Measurements from ENCODE around the gene GRK5.

The GRK5 gene

DNA sequence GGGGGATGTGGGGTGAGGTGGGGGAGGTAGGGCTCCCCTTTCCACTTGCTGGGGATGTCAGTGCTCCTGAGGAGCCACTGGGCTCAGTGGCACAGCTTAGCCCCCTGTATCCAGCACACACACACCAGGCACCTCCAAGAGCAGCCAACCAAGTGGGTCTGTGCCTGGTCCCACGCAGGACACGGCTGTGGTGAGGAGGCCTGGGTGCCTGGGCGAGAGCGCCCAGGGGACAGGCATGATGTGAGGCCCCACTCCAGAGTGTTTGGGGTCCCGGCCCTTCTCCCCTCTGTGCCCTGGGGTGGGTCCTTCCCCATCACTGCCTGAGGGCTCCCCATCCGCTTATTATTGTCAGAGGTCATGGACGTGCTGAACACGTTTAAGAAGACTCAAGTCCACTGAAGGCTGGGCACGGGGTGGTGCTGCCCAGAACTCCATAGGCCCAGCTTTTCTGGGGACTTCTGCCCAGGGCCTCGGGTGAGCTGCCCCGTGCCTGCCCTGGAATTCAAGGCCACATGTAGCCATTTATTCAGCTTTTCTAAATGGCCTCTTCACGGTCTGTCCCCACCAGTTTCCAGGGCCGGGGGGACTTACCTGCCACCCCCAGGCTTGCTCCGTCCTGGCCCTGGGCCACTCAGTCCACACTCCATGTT lies 119.8 kb downstream of the GRK5 start:
- Histone ChIP-seq H3K4me3 (ENCODE audit: low read depth in 1 of 2, low read length in 2 of 2) (no peak overlapping the region), H3K4me1 (ENCODE audit: insufficient read depth, low read length) (no peaks in the 10 kb centered on the region), H3K9ac (ENCODE audit: low read length) (no peak overlapping the region), H3K9me3 (ENCODE audit: low read length) (no peaks in the 10 kb centered on the region), H3K27ac (ENCODE audit: low read depth, low read length) (no peak overlapping the region), H3K36me3 (ENCODE audit: insufficient read depth, low read length) (no peaks in the 10 kb centered on the region), H3K27me3 (ENCODE audit: control insufficient read depth in 1 of 2, insufficient read depth in 2 of 2, low read length in 2 of 2) (no peaks in the 10 kb centered on the region)

DNA sequence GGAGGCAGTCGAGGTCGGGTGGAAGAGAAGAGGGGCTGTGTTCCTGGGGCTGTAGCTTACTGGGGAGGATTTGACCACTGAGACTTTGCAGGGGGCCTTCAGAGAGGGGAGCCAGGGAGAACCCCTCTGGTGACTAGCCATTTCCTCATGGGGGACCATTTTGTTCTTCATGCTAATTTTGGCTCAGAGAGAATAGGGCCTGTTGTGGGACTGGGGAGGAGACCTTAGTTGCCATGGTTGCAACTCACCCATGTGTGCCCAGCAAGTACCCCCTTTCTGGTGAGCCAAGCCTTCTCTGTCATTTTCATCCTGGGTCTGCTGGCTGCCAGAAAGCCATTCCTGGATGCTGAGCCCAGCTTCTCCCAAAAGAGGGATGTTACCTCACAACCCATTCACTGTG lies 120.9 kb downstream of the GRK5 start:
- H3K4me1 ChIP-seq (ENCODE audit: insufficient read depth, low read length), result no peaks in the 10 kb centered on the region
- no peaks in the 10 kb centered on the region for H3K9me3 ChIP-seq (ENCODE audit: low read length)
- no peak overlapping the region for H3K9ac ChIP-seq (ENCODE audit: low read length)
- H3K4me3 ChIP-seq (ENCODE audit: low read depth in 1 of 2, low read length in 2 of 2), result no peak overlapping the region
- H3K36me3 ChIP-seq (ENCODE audit: insufficient read depth, low read length), result no peaks in the 10 kb centered on the region
- no peaks in the 10 kb centered on the region for H3K27me3 ChIP-seq (ENCODE audit: control insufficient read depth in 1 of 2, insufficient read depth in 2 of 2, low read length in 2 of 2)
- no peak overlapping the region for H3K27ac ChIP-seq (ENCODE audit: low read depth, low read length)

DNA sequence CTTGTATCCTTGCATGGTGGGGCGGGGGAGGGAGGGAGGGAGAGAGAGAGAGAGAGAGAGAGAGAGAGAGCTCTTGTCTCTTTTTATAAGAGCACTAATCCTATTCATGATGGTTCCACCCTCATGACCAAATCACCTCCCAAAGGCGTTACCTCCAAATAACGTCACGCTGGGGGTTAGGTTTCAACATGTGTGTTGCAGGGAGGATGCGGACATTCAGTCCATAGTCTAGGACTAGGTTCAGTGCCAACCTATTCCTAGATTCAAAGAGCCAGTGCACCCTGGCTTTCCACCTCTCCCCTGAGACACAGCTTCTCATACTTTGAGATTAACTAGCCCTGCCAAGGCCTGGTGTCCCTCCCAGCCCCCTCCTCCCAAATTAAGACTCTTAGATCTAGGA lies 123.0 kb downstream of the GRK5 start:
- H3K4me1 ChIP-seq (ENCODE audit: insufficient read depth, low read length), result peaks cover 11% of the 10 kb centered on the region
- H3K9ac ChIP-seq (ENCODE audit: low read length), result no peak overlapping the region
- H3K27me3 ChIP-seq (ENCODE audit: control insufficient read depth in 1 of 2, insufficient read depth in 2 of 2, low read length in 2 of 2), result no peaks in the 10 kb centered on the region
- no peaks in the 10 kb centered on the region for H3K36me3 ChIP-seq (ENCODE audit: insufficient read depth, low read length)
- H3K4me3 ChIP-seq (ENCODE audit: low read depth in 1 of 2, low read length in 2 of 2), result no peak overlapping the region
- H3K9me3 ChIP-seq (ENCODE audit: low read length), result no peaks in the 10 kb centered on the region
- H3K27ac ChIP-seq (ENCODE audit: low read depth, low read length), result no peak overlapping the region

DNA sequence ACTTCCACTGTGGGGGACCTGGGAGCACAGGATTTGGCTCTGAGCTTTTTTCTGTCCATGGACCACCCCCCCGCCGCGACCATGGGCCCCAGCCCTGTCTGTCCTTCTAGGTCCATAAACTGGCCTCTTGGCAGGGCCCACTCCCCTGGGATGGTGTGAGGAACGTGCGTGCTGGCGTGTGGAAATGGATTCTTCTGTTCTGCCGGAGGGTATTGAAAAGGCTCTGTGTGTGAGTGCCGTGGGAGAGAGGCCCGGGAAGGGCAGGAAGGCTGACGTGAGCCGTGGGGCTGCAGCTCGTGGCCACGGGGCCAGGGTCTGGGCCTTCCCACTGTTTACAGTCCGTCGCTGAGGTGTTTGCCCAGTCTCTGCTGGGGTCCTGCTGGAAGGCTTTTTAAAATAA lies 123.7 kb downstream of the GRK5 start:
- Histone ChIP-seq H3K4me1 (ENCODE audit: insufficient read depth, low read length) (peaks cover 18% of the 10 kb centered on the region), H3K27me3 (ENCODE audit: control insufficient read depth in 1 of 2, insufficient read depth in 2 of 2, low read length in 2 of 2) (no peaks in the 10 kb centered on the region), H3K4me3 (ENCODE audit: low read depth in 1 of 2, low read length in 2 of 2) (no peak overlapping the region), H3K9ac (ENCODE audit: low read length) (no peak overlapping the region), H3K9me3 (ENCODE audit: low read length) (no peaks in the 10 kb centered on the region), H3K36me3 (ENCODE audit: insufficient read depth, low read length) (no peaks in the 10 kb centered on the region), H3K27ac (ENCODE audit: low read depth, low read length) (no peak overlapping the region)

DNA sequence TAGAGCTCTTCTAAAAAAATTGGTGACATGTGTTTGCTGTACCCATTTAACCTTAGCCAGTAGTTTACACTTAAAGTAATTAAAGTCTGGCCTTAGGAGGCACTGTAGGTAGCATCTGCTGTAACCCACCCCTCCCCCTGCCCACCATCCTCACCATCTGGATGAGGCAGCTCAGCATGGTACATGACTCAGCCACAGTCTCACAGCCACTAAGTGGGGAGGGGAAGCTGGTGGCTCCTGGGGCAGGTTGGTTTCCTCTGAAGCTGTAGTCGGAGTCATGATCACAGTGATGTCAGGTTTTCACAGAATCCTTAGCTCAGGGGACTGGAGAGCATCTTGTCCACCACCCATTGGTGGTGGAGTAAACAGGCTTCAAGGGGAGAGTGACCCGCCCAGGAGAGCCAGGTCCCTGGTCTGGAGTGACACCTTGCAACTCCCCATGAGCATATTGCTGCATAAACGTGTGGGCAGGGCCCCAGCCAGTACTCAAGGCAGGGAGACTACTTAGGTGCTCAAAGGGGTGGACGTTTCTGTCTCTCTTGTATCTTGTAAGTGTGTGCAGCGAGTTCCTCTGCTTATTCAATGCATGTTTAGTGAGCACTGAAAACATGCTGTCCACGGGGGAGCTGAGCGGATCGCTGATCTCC lies 125.9 kb downstream of the GRK5 start:
- H3K36me3 ChIP-seq (ENCODE audit: insufficient read depth, low read length), result no peaks in the 10 kb centered on the region
- no peaks in the 10 kb centered on the region for H3K27me3 ChIP-seq (ENCODE audit: control insufficient read depth in 1 of 2, insufficient read depth in 2 of 2, low read length in 2 of 2)
- H3K9me3 ChIP-seq (ENCODE audit: low read length), result no peaks in the 10 kb centered on the region
- no peak overlapping the region for H3K9ac ChIP-seq (ENCODE audit: low read length)
- H3K27ac ChIP-seq (ENCODE audit: low read depth, low read length), result no peak overlapping the region
- H3K4me1 ChIP-seq (ENCODE audit: insufficient read depth, low read length), result peaks cover 20% of the 10 kb centered on the region
- H3K4me3 ChIP-seq (ENCODE audit: low read depth in 1 of 2, low read length in 2 of 2), result no peak overlapping the region

DNA sequence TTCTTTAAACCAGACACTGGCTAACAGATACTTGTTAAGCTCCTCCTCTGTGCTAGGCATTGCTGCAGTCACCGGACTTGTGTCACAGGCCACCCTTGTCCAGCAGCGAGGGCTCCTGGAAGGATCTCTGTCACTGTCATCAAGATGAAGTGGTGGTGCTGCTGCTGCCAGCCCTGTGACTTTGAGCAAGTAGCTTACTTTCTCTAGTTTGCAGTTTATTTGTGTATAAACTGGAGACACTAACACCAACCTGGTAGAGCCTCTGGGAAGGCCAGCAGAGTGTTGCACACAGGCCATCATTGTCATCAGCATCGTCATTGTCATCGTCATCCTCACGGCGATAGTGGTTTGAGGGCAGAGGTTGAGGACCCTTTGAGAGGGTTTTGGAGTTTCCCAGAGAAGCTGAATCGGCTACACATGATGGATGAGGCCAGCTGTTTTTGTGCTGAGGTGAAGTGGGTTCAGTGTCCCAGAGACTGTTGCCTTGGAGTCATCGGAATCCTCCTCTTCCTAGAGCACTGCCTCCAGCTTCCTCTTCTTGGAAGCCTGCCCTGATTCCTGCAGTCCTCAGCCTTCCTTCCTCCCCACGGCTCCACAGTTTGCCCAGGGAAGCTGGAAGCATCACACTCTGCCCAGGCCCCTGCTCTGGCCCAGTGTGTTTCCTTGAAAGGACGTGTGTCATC lies 128.4 kb downstream of the GRK5 start:
- Histone ChIP-seq H3K4me1 (ENCODE audit: insufficient read depth, low read length) (peaks cover 36% of the 10 kb centered on the region), H3K4me3 (ENCODE audit: low read depth in 1 of 2, low read length in 2 of 2) (no peak overlapping the region), H3K27me3 (ENCODE audit: control insufficient read depth in 1 of 2, insufficient read depth in 2 of 2, low read length in 2 of 2) (no peaks in the 10 kb centered on the region), H3K9ac (ENCODE audit: low read length) (no peak overlapping the region), H3K9me3 (ENCODE audit: low read length) (no peaks in the 10 kb centered on the region), H3K36me3 (ENCODE audit: insufficient read depth, low read length) (no peaks in the 10 kb centered on the region), H3K27ac (ENCODE audit: low read depth, low read length) (no peak overlapping the region)

DNA sequence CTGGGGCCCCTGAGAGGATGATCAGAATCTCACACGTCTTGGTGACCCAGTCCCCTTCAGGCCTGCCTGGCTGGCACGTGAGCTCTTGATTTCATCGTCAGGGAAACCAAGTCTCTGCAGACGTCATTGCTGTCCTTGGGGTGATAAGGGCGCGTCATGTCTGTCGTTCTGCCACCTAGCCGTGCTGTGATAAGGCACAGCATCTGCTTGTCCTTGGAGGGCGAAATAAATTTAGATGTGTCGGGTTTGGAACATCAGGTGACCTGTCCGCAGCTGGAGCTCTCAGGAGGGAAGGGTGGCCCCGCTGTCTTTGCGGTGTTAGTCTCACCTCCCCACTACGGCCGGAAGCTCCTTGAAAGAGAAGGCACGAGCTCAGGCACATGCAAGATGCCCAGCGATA lies 129.2 kb downstream of the GRK5 start:
- H3K27me3 ChIP-seq (ENCODE audit: control insufficient read depth in 1 of 2, insufficient read depth in 2 of 2, low read length in 2 of 2), result no peaks in the 10 kb centered on the region
- H3K27ac ChIP-seq (ENCODE audit: low read depth, low read length), result no peak overlapping the region
- peaks cover 44% of the 10 kb centered on the region for H3K4me1 ChIP-seq (ENCODE audit: insufficient read depth, low read length)
- no peaks in the 10 kb centered on the region for H3K36me3 ChIP-seq (ENCODE audit: insufficient read depth, low read length)
- H3K4me3 ChIP-seq (ENCODE audit: low read depth in 1 of 2, low read length in 2 of 2), result no peak overlapping the region
- no peaks in the 10 kb centered on the region for H3K9me3 ChIP-seq (ENCODE audit: low read length)
- no peak overlapping the region for H3K9ac ChIP-seq (ENCODE audit: low read length)

DNA sequence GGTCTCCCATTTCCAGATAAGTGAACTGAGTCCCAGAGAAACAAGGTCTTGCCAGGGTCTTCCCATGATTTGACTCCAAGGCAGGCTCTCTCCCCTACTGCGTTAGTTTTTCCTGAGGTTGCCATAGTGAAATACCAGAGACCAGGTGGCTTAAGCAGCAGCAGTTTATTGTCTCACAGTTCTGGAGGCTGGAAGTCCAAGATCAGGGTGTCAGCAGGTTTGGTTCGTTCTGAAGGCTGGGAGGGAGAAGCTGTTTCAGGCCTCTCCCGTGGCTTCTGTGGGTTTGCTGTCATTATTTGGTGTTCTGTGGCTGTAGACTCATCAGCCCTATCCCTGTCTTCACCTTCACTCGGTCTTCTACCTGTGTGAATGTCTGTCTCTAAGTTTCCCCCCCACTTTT lies 129.9 kb downstream of the GRK5 start:
- no peak overlapping the region for H3K4me3 ChIP-seq (ENCODE audit: low read depth in 1 of 2, low read length in 2 of 2)
- no peaks in the 10 kb centered on the region for H3K9me3 ChIP-seq (ENCODE audit: low read length)
- no peak overlapping the region for H3K27ac ChIP-seq (ENCODE audit: low read depth, low read length)
- H3K27me3 ChIP-seq (ENCODE audit: control insufficient read depth in 1 of 2, insufficient read depth in 2 of 2, low read length in 2 of 2), result no peaks in the 10 kb centered on the region
- H3K4me1 ChIP-seq (ENCODE audit: insufficient read depth, low read length), result peaks cover 50% of the 10 kb centered on the region
- H3K9ac ChIP-seq (ENCODE audit: low read length), result no peak overlapping the region
- H3K36me3 ChIP-seq (ENCODE audit: insufficient read depth, low read length), result no peaks in the 10 kb centered on the region

DNA sequence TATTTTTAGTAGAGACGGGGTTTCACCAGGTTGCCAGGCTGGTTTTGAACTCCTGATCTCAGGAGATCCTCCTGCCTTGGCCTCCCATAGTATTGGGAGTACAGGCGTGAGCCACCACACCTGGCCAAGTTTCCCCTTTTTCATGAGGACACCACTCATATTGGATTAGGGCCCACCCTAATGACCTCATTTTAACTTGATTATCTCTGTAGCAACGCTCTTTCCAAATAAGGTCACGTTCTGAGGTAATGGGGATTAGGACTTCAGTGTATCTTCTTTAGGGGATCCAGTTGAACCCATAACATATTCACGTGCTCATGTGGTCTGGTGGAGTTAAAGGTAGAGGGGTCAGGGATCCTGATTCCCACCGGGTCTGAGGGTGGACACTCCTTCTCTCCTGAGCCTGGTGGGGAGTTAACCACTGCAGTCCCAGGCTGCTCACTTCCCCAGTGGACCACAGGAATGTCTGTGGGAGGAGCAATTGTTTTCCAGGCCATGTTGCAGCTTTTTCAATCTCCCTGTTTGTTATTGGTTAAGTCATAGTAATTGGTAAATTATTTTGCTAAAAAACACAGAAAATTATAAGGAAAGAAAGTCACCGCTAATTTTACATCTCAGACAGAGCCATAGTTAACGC lies 130.5 kb downstream of the GRK5 start:
- Histone ChIP-seq H3K27me3 (ENCODE audit: control insufficient read depth in 1 of 2, insufficient read depth in 2 of 2, low read length in 2 of 2) (no peaks in the 10 kb centered on the region), H3K9ac (ENCODE audit: low read length) (no peak overlapping the region), H3K4me3 (ENCODE audit: low read depth in 1 of 2, low read length in 2 of 2) (no peak overlapping the region), H3K9me3 (ENCODE audit: low read length) (no peaks in the 10 kb centered on the region), H3K27ac (ENCODE audit: low read depth, low read length) (no peak overlapping the region), H3K36me3 (ENCODE audit: insufficient read depth, low read length) (no peaks in the 10 kb centered on the region), H3K4me1 (ENCODE audit: insufficient read depth, low read length) (peaks cover 57% of the 10 kb centered on the region)

DNA sequence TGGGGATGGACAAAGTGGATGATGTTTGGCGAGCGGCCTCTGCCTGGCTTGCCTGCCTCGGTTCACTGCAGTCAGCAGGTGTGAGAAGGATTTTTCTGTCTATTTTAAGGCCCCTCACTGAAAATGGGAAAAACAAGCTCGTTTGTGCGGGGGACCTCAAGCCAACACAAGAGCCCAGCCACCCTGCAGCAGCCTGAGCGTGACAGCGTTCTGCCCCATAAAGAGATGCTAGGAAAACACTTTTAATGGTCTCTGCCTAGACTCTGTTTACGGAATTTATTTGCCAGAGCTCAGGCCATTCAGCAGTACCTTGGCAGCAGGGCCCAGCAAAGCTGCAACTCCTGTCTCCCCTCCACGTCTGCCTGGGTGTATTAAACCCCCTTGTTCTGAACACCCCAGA lies 131.7 kb downstream of the GRK5 start:
- no peak overlapping the region for H3K4me3 ChIP-seq (ENCODE audit: low read depth in 1 of 2, low read length in 2 of 2)
- peaks cover 57% of the 10 kb centered on the region for H3K4me1 ChIP-seq (ENCODE audit: insufficient read depth, low read length)
- H3K9ac ChIP-seq (ENCODE audit: low read length), result no peak overlapping the region
- H3K27ac ChIP-seq (ENCODE audit: low read depth, low read length), result peak overlapping the region; percentile 37
- no peaks in the 10 kb centered on the region for H3K36me3 ChIP-seq (ENCODE audit: insufficient read depth, low read length)
- H3K27me3 ChIP-seq (ENCODE audit: control insufficient read depth in 1 of 2, insufficient read depth in 2 of 2, low read length in 2 of 2), result no peaks in the 10 kb centered on the region
- no peaks in the 10 kb centered on the region for H3K9me3 ChIP-seq (ENCODE audit: low read length)

DNA sequence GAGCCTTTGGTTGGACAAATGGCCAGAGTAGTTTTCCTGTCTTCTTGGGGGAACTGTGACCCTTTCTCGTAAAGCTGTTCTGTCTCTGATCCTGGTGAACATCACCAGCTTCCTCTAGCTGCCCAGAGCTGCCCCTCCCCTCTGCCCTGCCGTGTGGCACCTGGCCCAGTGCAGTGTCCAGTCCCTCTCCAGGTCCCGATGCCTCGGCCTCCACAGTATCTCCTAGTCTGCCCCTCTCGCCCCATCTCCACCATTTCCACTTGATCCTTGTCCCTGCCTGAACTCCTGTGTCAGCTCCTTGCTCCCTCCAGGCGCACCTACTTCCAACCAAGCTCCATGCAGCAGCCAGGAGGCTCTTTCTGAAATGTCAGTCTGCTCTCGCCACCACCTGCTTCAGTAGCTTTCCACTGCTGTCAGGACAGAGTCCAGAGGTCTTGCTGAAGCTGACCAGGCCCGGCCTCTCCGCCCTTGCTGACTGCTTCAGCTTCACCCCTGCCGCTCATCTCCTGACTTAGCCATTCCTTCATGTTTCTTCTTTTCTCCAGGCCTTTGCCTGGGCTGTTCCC lies 133.6 kb downstream of the GRK5 start:
- Histone ChIP-seq H3K9me3 (ENCODE audit: low read length) (no peaks in the 10 kb centered on the region), H3K4me3 (ENCODE audit: low read depth in 1 of 2, low read length in 2 of 2) (no peak overlapping the region), H3K27ac (ENCODE audit: low read depth, low read length) (peak overlapping the region; percentile 7), H3K9ac (ENCODE audit: low read length) (no peak overlapping the region), H3K27me3 (ENCODE audit: control insufficient read depth in 1 of 2, insufficient read depth in 2 of 2, low read length in 2 of 2) (no peaks in the 10 kb centered on the region), H3K4me1 (ENCODE audit: insufficient read depth, low read length) (peaks cover 44% of the 10 kb centered on the region), H3K36me3 (ENCODE audit: insufficient read depth, low read length) (no peaks in the 10 kb centered on the region)
